Endothelial cell of coronary artery (primary cell): Measurements from ENCODE around the gene IGSF1. TPM values are rescaled to one million over a fixed set of nuclear protein-coding genes. Genes with fewer than 3 reads are reported as not detected.

Experiments used
- total RNA-seq: library from RNA; depleted of rRNA; stranded (reverse); fragments of >200 nt; gene quantifications from 2 replicates; pipeline ENCODE4 v1.2.3, GENCODE V29; 2014

Gene IGSF1
- total RNA-seq, result under 0.01 and 0.09 TPM in 2 replicates

GRCh38 chrX:131288738-131289511 lies at the start of gene IGSF1:
TSS of gene IGSF1 (minus strand) at chrX:131289306. CDS start at chrX:131286674, 2,632 bp downstream.

Other genes with a start within 250 kb of the IGSF1 start
- gene ARHGAP36, start 231.0 kb downstream of the IGSF1 start, total RNA-seq, result 0.09 TPM in 1 of 2 replicates, not detected in the other